ENCODE measurements around the gene DIAPH2. TPM values are rescaled to one million over a fixed set of nuclear protein-coding genes. Genes with fewer than 3 reads are reported as not detected.

Gene DIAPH2
- total RNA-seq, 1 donor from 2014 or later, result 3.8 TPM

GRCh38 chrX:97267396-97268181 is 582.9 kb downstream of the DIAPH2 start:
- Mint-ChIP-seq H3K4me1 (ENCODE audit: low read depth, unreplicated experiment) (peaks cover 10% of the 10 kb centered on the region), H3K27ac (ENCODE audit: unreplicated experiment) (no peak overlapping the region), H3K4me3 (ENCODE audit: unreplicated experiment) (no peak overlapping the region), H3K27me3 (ENCODE audit: unreplicated experiment) (peaks cover 4% of the 10 kb centered on the region), H3K9me3 (ENCODE audit: unreplicated experiment) (peaks cover 1% of the 10 kb centered on the region), H3K36me3 (ENCODE audit: unreplicated experiment) (no peaks in the 10 kb centered on the region)
- DNase-seq, result no peak
- TF ChIP-seq, protein P1, sequence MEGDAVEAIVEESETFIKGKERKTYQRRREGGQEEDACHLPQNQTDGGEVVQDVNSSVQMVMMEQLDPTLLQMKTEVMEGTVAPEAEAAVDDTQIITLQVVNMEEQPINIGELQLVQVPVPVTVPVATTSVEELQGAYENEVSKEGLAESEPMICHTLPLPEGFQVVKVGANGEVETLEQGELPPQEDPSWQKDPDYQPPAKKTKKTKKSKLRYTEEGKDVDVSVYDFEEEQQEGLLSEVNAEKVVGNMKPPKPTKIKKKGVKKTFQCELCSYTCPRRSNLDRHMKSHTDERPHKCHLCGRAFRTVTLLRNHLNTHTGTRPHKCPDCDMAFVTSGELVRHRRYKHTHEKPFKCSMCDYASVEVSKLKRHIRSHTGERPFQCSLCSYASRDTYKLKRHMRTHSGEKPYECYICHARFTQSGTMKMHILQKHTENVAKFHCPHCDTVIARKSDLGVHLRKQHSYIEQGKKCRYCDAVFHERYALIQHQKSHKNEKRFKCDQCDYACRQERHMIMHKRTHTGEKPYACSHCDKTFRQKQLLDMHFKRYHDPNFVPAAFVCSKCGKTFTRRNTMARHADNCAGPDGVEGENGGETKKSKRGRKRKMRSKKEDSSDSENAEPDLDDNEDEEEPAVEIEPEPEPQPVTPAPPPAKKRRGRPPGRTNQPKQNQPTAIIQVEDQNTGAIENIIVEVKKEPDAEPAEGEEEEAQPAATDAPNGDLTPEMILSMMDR (IDR thresholded peaks at IDR 0.05; ENCODE audit: partially characterized antibody, unreplicated experiment), result no peak

DNA sequence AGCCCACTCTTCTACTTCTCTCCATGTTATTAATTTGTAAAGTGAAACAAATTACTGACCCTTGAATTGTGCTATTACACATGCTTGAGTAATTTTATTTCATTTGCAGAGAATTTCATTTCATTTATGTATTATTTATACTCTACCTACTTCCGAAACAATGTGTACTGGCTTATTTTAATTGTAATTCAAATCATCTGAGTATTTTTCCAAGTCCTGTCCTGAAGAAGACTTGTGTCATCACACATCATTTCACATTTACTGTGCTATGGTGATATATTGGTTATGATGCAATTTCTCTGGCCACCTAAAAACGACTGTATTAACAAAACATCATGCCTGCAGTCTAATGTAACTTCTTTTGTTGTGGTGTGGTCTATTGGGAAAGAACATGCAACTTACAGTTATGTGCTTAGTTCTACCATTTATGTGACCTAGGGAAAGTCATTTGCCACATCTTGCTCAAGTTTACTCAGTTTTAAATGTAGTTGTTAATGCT is 583.6 kb downstream of the DIAPH2 start:
- peaks cover 1% of the 10 kb centered on the region for H3K9me3 Mint-ChIP-seq (ENCODE audit: unreplicated experiment)
- H3K36me3 Mint-ChIP-seq (ENCODE audit: unreplicated experiment), result no peaks in the 10 kb centered on the region
- no peak overlapping the region for H3K27ac Mint-ChIP-seq (ENCODE audit: unreplicated experiment)
- H3K4me3 Mint-ChIP-seq (ENCODE audit: unreplicated experiment), result no peak overlapping the region
- DNase-seq, result no peak
- TF ChIP-seq, protein P1 (IDR thresholded peaks at IDR 0.05; ENCODE audit: partially characterized antibody, unreplicated experiment), result no peak
- H3K27me3 Mint-ChIP-seq (ENCODE audit: unreplicated experiment), result peaks cover 4% of the 10 kb centered on the region
- H3K4me1 Mint-ChIP-seq (ENCODE audit: low read depth, unreplicated experiment), result peaks cover 10% of the 10 kb centered on the region

DNA sequence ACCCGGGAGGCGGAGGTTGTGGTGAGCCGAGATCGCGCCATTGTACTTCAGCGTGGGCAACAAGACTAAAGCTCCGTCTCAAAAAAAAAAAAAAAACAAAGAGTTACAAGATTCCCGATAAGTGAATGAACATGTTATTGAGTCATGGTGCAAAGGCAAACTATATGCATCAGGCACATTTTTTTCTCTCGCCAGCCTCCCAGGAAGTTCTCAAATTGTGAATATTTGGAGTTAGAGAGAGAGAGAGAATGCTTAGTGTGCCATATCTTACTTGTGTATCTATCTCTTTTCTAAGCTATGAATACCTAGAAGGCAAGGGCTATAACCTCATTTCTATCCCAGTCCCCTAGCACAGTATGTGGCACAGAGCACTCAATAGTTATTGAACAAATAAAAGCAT is 599.9 kb downstream of the DIAPH2 start:
- H3K9me3 Mint-ChIP-seq (ENCODE audit: unreplicated experiment), result no peaks in the 10 kb centered on the region
- H3K4me3 Mint-ChIP-seq (ENCODE audit: unreplicated experiment), result no peak overlapping the region
- no peaks in the 10 kb centered on the region for H3K27me3 Mint-ChIP-seq (ENCODE audit: unreplicated experiment)
- no peak overlapping the region for H3K27ac Mint-ChIP-seq (ENCODE audit: unreplicated experiment)
- no peaks in the 10 kb centered on the region for H3K4me1 Mint-ChIP-seq (ENCODE audit: low read depth, unreplicated experiment)
- TF ChIP-seq, protein P1 (IDR thresholded peaks at IDR 0.05; ENCODE audit: partially characterized antibody, unreplicated experiment), result no peak
- H3K36me3 Mint-ChIP-seq (ENCODE audit: unreplicated experiment), result no peaks in the 10 kb centered on the region
- DNase-seq, result no peak

- Mint-ChIP-seq H3K27me3 (ENCODE audit: unreplicated experiment) (no peaks in the 10 kb centered on the region), H3K4me3 (ENCODE audit: unreplicated experiment) (no peak overlapping the region), H3K36me3 (ENCODE audit: unreplicated experiment) (no peaks in the 10 kb centered on the region), H3K27ac (ENCODE audit: unreplicated experiment) (no peak overlapping the region), H3K9me3 (ENCODE audit: unreplicated experiment) (no peaks in the 10 kb centered on the region), H3K4me1 (ENCODE audit: low read depth, unreplicated experiment) (no peaks in the 10 kb centered on the region)
- DNase-seq, result no peak
- TF ChIP-seq, protein P1 (IDR thresholded peaks at IDR 0.05; ENCODE audit: partially characterized antibody, unreplicated experiment), result no peak
Measured at GRCh38 chrX:97290199-97290598, 605.6 kb downstream of the DIAPH2 start.

DNA sequence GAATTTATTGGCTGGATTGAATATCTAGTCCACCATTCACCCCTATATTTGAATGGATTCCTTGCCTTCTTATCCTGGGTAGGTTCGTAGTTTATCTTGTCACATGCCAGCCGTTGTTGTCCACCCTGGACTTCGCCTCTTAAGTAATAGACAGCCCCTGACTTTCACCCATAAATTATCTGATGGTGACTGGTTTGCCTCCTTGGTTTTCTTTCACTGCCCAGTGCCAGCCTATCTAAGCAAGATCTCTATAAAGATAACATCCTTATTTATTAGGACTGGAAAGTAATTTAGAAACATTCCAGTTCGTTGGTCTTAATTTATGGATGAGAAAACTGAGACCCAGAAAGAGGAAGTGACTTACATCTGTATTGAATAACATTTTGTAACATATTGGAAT is 609.4 kb downstream of the DIAPH2 start:
- Mint-ChIP-seq H3K27me3 (ENCODE audit: unreplicated experiment) (no peaks in the 10 kb centered on the region), H3K4me1 (ENCODE audit: low read depth, unreplicated experiment) (no peaks in the 10 kb centered on the region), H3K27ac (ENCODE audit: unreplicated experiment) (no peak overlapping the region), H3K9me3 (ENCODE audit: unreplicated experiment) (no peaks in the 10 kb centered on the region), H3K36me3 (ENCODE audit: unreplicated experiment) (no peaks in the 10 kb centered on the region), H3K4me3 (ENCODE audit: unreplicated experiment) (no peak overlapping the region)
- DNase-seq, result no peak
- TF ChIP-seq, protein P1 (IDR thresholded peaks at IDR 0.05; ENCODE audit: partially characterized antibody, unreplicated experiment), result no peak

Measured in glutamatergic neuron (in vitro differentiated cells).